GM23338 (cell line): Measurements from ENCODE around the gene TFPI. TPM values are rescaled to one million over a fixed set of nuclear protein-coding genes. Genes with fewer than 3 reads are reported as not detected.

Source experiments
- ATAC-seq: fragments of 200-7000 bp; cut with Tn5 transposase; 3 replicates; pipeline ENCODE4 v1.9.1; 2020
- DNase-seq: peaks from one replicate; pipeline ENCODE4 v3.0.0-alpha.2; 2015; ENCODE audit warnings: low spot score
- H2AFZ ChIP-seq: fragments of 200-600 bp; sonication (generic); 2 replicates; pipeline ENCODE4 v1.8.0; 2016; ENCODE audit warnings: antibody characterized with exemption, mild to moderate bottlenecking, moderate library complexity
- H3F3A ChIP-seq: fragments of 200-600 bp; sonication (generic); replicated peaks from 2 replicates; pipeline ENCODE4 v1.8.0; 2017; ENCODE audit warnings: antibody characterized with exemption, mixed run types, low read depth
- H3K27ac ChIP-seq: fragments of 200-600 bp; sonication (generic); 2 replicates; pipeline ENCODE4 v1.6.1; 2016; ENCODE audit warnings: low read depth
- H3K27me3 ChIP-seq: fragments of 200-600 bp; sonication (generic); 2 replicates; pipeline ENCODE4 v1.8.0; 2016; ENCODE audit warnings: mild to moderate bottlenecking, mixed run types, moderate library complexity; ENCODE audit not compliant: insufficient read depth
- H3K36me3 ChIP-seq: fragments of 200-600 bp; sonication (generic); 2 replicates; pipeline ENCODE4 v1.8.0; 2016; ENCODE audit warnings: mild to moderate bottlenecking; ENCODE audit not compliant: insufficient read depth
- H3K4me1 ChIP-seq: fragments of 200-600 bp; sonication (generic); 2 replicates; pipeline ENCODE4 v1.8.0; 2016; ENCODE audit warnings: mild to moderate bottlenecking, moderate library complexity; ENCODE audit not compliant: insufficient read depth
- H3K4me2 ChIP-seq: fragments of 200-600 bp; sonication (generic); 2 replicates; pipeline ENCODE4 v1.7.1; 2017; ENCODE audit warnings: mixed run types
- H3K4me3 ChIP-seq: fragments of 200-600 bp; sonication (generic); 2 replicates; pipeline ENCODE4 v1.6.1; 2016; ENCODE audit warnings: mixed run types
- H3K79me2 ChIP-seq: fragments of 200-600 bp; sonication (generic); replicated peaks from 2 replicates; pipeline ENCODE4 v1.8.0; 2017; ENCODE audit warnings: mild to moderate bottlenecking; ENCODE audit not compliant: insufficient read depth
- H3K9me2 ChIP-seq: fragments of 200-600 bp; sonication (generic); 2 replicates; pipeline ENCODE4 v1.8.0; 2017; ENCODE audit not compliant: insufficient read depth
- H4K20me1 ChIP-seq: fragments of 200-600 bp; sonication (generic); replicated peaks from 2 replicates; pipeline ENCODE4 v1.8.0; 2017; ENCODE audit warnings: mild to moderate bottlenecking; ENCODE audit not compliant: insufficient read depth
- H3K27ac Mint-ChIP-seq: 2 replicates; pipeline ENCODE4 v1.8.0; 2020; ENCODE audit warnings: inconsistent platforms, mild to moderate bottlenecking, moderate library complexity, mixed read lengths
- H3K27me3 Mint-ChIP-seq: 3 replicates; pipeline ENCODE4 v1.8.0; 2022; ENCODE audit warnings: low read depth, mild to moderate bottlenecking, moderate library complexity, mixed read lengths, inconsistent platforms; ENCODE audit not compliant: insufficient read depth, poor library complexity
- H3K36me3 Mint-ChIP-seq: 3 replicates; pipeline ENCODE4 v1.8.0; 2021; ENCODE audit warnings: low read depth, mild to moderate bottlenecking, inconsistent platforms, moderate library complexity, mixed read lengths
- H3K4me1 Mint-ChIP-seq: 3 replicates; pipeline ENCODE4 v1.8.0; 2020; ENCODE audit warnings: mild to moderate bottlenecking, inconsistent platforms, mixed read lengths
- H3K4me3 Mint-ChIP-seq: 3 replicates; pipeline ENCODE4 v1.8.0; 2021; ENCODE audit warnings: moderate library complexity, mild to moderate bottlenecking, inconsistent platforms, mixed read lengths
- H3K9me3 Mint-ChIP-seq: 3 replicates; pipeline ENCODE4 v1.8.0; 2020; ENCODE audit warnings: moderate library complexity, mild to moderate bottlenecking, inconsistent platforms, mixed read lengths
- CREB1 ChIP-seq: fragments of 250-450 bp; sonication (Bioruptor Pico); IDR thresholded peaks from 2 replicates; pipeline ENCODE4 v1.5.0; 2020; ENCODE audit warnings: low read depth, mild to moderate bottlenecking, moderate library complexity
- EZH2 ChIP-seq: fragments of 200-600 bp; sonication (generic); IDR thresholded peaks from one replicate; pipeline ENCODE4 v1.8.0; 2017; ENCODE audit warnings: antibody characterized with exemption, mild to moderate bottlenecking, low read depth; ENCODE audit not compliant: unreplicated experiment
- EZH2phosphoT487 ChIP-seq: fragments of 200-600 bp; sonication (generic); IDR thresholded peaks from one replicate; pipeline ENCODE4 v1.8.1; 2018; ENCODE audit warnings: antibody characterized with exemption; ENCODE audit not compliant: unreplicated experiment
- JUNB ChIP-seq: IDR thresholded peaks from one replicate; pipeline ENCODE4 v1.6.1; 2016; ENCODE audit warnings: antibody characterized with exemption; ENCODE audit not compliant: unreplicated experiment
- NANOG ChIP-seq: IDR thresholded peaks from 2 replicates; pipeline ENCODE4 v1.6.1; 2016; ENCODE audit warnings: antibody characterized with exemption, borderline replicate concordance
- POLR2AphosphoS5 ChIP-seq: IDR thresholded peaks from 2 replicates; pipeline ENCODE4 v1.6.1; 2016; ENCODE audit warnings: antibody characterized with exemption, low read depth
- STAT1 ChIP-seq: IDR thresholded peaks from one replicate; pipeline ENCODE4 v1.6.1; 2016; ENCODE audit warnings: antibody characterized with exemption; ENCODE audit not compliant: unreplicated experiment
- ZNF114 ChIP-seq: fragments of 250-450 bp; sonication (Bioruptor Pico); IDR thresholded peaks from 2 replicates; pipeline ENCODE4 v1.5.0; 2020; ENCODE audit warnings: mild to moderate bottlenecking, moderate library complexity
- ZNF331 ChIP-seq: fragments of 250-450 bp; sonication (Bioruptor Pico); IDR thresholded peaks from 2 replicates; pipeline ENCODE4 v1.5.0; 2020; ENCODE audit warnings: low read depth, mild to moderate bottlenecking, moderate library complexity
- ZNF462 ChIP-seq: fragments of 250-450 bp; sonication (Bioruptor Pico); IDR thresholded peaks from 2 replicates; pipeline ENCODE4 v1.5.0; 2020; ENCODE audit warnings: mild to moderate bottlenecking, moderate library complexity
- polyA plus RNA-seq: library from polyadenylated mRNA; unstranded; fragments of >200 nt; fragmentation: Nextera tagmentation; extraction: Ambion mirVana; gene quantifications from 2 replicates; pipeline ENCODE4 v1.2.1, GENCODE V29; 2016
- total RNA-seq: library from RNA; depleted of rRNA; stranded (reverse); fragments of >200 nt; shearing (Covaris generic); gene quantifications from 2 replicates; pipeline ENCODE4 v1.2.3, GENCODE V29; 2014
- TF ChIP-seq, protein P1 (sequence below), 2 experiments: fragments of 200-600 bp in 1 of 2; sonication (generic) in 1 of 2; conservative IDR thresholded peaks; 2 replicates each; pipeline versions ENCODE4 v1.5.1 to v1.6.1; 2016 to 2017; ENCODE audit warnings: antibody characterized with exemption in 2 of 2, low read depth in 2 of 2, mild to moderate bottlenecking in 2 of 2, moderate library complexity in 1 of 2
- TF ChIP-seq, protein P2 (sequence below): IDR thresholded peaks from 2 replicates; pipeline ENCODE4 v1.6.1; 2016; ENCODE audit warnings: antibody characterized with exemption

The TFPI gene
- total and polyA plus RNA-seq, 2 experiments from 2014 or later: 1.8 to 1.9 TPM

GRCh38 chr2:187466129-187466792 is 88.0 kb downstream of the TFPI start:
- Histone ChIP-seq H3K9me2 (no peaks in the 10 kb centered on the region), H3K27me3 (no peaks in the 10 kb centered on the region), H3K27ac (no peak overlapping the region), H4K20me1 (no peaks in the 10 kb centered on the region), H3F3A (no peaks in the 10 kb centered on the region), H3K79me2 (no peaks in the 10 kb centered on the region), H2AFZ (no peak overlapping the region), H3K4me3 (no peak overlapping the region), H3K36me3 (no peaks in the 10 kb centered on the region), H3K4me2 (no peak overlapping the region), H3K4me1 (0 out of 2 replicates have a peak, but pooled peaks cover 3% of the 10 kb centered on the region)
- Mint-ChIP-seq H3K27me3 (peaks cover 2% of the 10 kb centered on the region), H3K4me1 (peaks cover 6% of the 10 kb centered on the region; the same call in 2 of the 3 replicates), H3K36me3 (no peaks in the 10 kb centered on the region), H3K9me3 (no peaks in the 10 kb centered on the region), H3K27ac (no peak overlapping the region), H3K4me3 (no peak overlapping the region)
- ATAC-seq: no peak
- no peak for TF ChIP-seq POLR2AphosphoS5
- no peak for TF ChIP-seq EZH2
- TF ChIP-seq, protein P1, sequence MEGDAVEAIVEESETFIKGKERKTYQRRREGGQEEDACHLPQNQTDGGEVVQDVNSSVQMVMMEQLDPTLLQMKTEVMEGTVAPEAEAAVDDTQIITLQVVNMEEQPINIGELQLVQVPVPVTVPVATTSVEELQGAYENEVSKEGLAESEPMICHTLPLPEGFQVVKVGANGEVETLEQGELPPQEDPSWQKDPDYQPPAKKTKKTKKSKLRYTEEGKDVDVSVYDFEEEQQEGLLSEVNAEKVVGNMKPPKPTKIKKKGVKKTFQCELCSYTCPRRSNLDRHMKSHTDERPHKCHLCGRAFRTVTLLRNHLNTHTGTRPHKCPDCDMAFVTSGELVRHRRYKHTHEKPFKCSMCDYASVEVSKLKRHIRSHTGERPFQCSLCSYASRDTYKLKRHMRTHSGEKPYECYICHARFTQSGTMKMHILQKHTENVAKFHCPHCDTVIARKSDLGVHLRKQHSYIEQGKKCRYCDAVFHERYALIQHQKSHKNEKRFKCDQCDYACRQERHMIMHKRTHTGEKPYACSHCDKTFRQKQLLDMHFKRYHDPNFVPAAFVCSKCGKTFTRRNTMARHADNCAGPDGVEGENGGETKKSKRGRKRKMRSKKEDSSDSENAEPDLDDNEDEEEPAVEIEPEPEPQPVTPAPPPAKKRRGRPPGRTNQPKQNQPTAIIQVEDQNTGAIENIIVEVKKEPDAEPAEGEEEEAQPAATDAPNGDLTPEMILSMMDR (conservative IDR thresholded peaks at IDR 0.05; ENCODE audit: low read depth in 2 of 2): no peak
- no peak for TF ChIP-seq ZNF331 (CRISPR knock-in tag)
- TF ChIP-seq NANOG: no peak
- TF ChIP-seq, protein P2, sequence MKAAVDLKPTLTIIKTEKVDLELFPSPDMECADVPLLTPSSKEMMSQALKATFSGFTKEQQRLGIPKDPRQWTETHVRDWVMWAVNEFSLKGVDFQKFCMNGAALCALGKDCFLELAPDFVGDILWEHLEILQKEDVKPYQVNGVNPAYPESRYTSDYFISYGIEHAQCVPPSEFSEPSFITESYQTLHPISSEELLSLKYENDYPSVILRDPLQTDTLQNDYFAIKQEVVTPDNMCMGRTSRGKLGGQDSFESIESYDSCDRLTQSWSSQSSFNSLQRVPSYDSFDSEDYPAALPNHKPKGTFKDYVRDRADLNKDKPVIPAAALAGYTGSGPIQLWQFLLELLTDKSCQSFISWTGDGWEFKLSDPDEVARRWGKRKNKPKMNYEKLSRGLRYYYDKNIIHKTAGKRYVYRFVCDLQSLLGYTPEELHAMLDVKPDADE: no peak
- TF ChIP-seq ZNF462: no peak
- TF ChIP-seq CREB1 (CRISPR knock-in tag): no peak
- no peak for TF ChIP-seq STAT1
- no peak for TF ChIP-seq ZNF114 (CRISPR knock-in tag)
- TF ChIP-seq EZH2phosphoT487: no peak
- TF ChIP-seq JUNB: no peak
- DNase-seq: no peak
